SU-DHL-6 (cell line): ENCODE measurements around the gene BOLA1.

Experiments used
- H2AFZ ChIP-seq: fragments of 200-600 bp; sonication (generic); 2 replicates; pipeline ENCODE4 v1.6.1; 2014; ENCODE audit warnings: low read depth, mild to moderate bottlenecking, moderate library complexity, mixed read lengths, antibody characterized with exemption, low read length; ENCODE audit not compliant: severe bottlenecking
- H3F3A ChIP-seq: fragments of 200-600 bp; shearing (Covaris generic); 2 replicates; pipeline ENCODE4 v1.6.0; 2016; ENCODE audit warnings: antibody characterized with exemption, mild to moderate bottlenecking; ENCODE audit not compliant: insufficient read depth
- H3K27ac ChIP-seq: fragments of 200-600 bp; sonication (generic); 2 replicates; pipeline ENCODE4 v1.5.1; 2016; ENCODE audit warnings: low read depth, mild to moderate bottlenecking, low read length, moderate library complexity, mixed read lengths
- H3K27me3 ChIP-seq: fragments of 200-600 bp; sonication (generic), shearing (Covaris generic); 2 replicates; pipeline ENCODE4 v1.6.0; 2014; ENCODE audit warnings: mild to moderate bottlenecking, low read length
- H3K36me3 ChIP-seq: fragments of 200-600 bp; sonication (generic); 2 replicates; pipeline ENCODE4 v1.6.1; 2014; ENCODE audit warnings: mild to moderate bottlenecking, low read length, mixed read lengths
- H3K4me2 ChIP-seq: fragments of 300-600, 200-600 bp; shearing (Covaris generic), sonication (generic); 2 replicates; pipeline ENCODE4 v1.6.0; 2014; ENCODE audit warnings: low read length, low read depth, mild to moderate bottlenecking; ENCODE audit not compliant: poor library complexity, severe bottlenecking
- H3K4me3 ChIP-seq: fragments of 200-600 bp; sonication (generic); 2 replicates; pipeline ENCODE4 v1.5.1; 2014; ENCODE audit warnings: antibody characterized with exemption, low read length, mild to moderate bottlenecking, mixed read lengths; ENCODE audit not compliant: insufficient read depth, poor library complexity, severe bottlenecking
- H3K79me2 ChIP-seq: fragments of 200-600 bp; sonication (generic); 2 replicates; pipeline ENCODE4 v1.6.1; 2014; ENCODE audit warnings: mild to moderate bottlenecking, low read length, moderate library complexity; ENCODE audit not compliant: insufficient read depth
- H3K9ac ChIP-seq: fragments of 200-600 bp; sonication (generic); 2 replicates; pipeline ENCODE4 v1.7.0; 2014; ENCODE audit warnings: mild to moderate bottlenecking, low read length
- H3K9me2 ChIP-seq: fragments of 200-600 bp; sonication (generic); replicated peaks from 2 replicates; pipeline ENCODE4 v1.6.1; 2014; ENCODE audit warnings: low read length; ENCODE audit not compliant: insufficient read depth
- H3K9me3 ChIP-seq: fragments of 200-600 bp; sonication (generic); 2 replicates; pipeline ENCODE4 v1.6.1; 2014; ENCODE audit warnings: low read length, mixed read lengths; ENCODE audit not compliant: insufficient read depth
- H4K20me1 ChIP-seq: fragments of 200-600 bp; sonication (generic); 2 replicates; pipeline ENCODE4 v1.6.1; 2014; ENCODE audit warnings: low read depth, mild to moderate bottlenecking, antibody characterized with exemption, low read length, moderate library complexity, mixed read lengths
- CTCF ChIP-seq: fragments of 200-600 bp; sonication (generic); IDR thresholded peaks from one replicate; pipeline ENCODE4 v1.5.1; 2017; ENCODE audit warnings: antibody characterized with exemption, mild to moderate bottlenecking, low read length, moderate library complexity; ENCODE audit not compliant: insufficient read depth, poor library complexity, severe bottlenecking
- EZH2phosphoT487 ChIP-seq: fragments of 200-600 bp; sonication (generic), shearing (Covaris generic); conservative IDR thresholded peaks from 2 replicates; pipeline ENCODE4 v1.6.1; 2018; ENCODE audit warnings: mild to moderate bottlenecking, antibody characterized with exemption, low read length, moderate library complexity, mixed read lengths

The BOLA1 gene

GRCh38 chr1:149915429-149916192 lies 16.2 kb downstream of the BOLA1 start:
- H3K27ac ChIP-seq, result no peak overlapping the region
- TF ChIP-seq EZH2phosphoT487, result no peak
- TF ChIP-seq CTCF, result no peak
- H3K4me2 ChIP-seq, result no peak overlapping the region
- no peak overlapping the region for H3K4me3 ChIP-seq
- no peaks in the 10 kb centered on the region for H3K9me3 ChIP-seq
- H3K36me3 ChIP-seq, result no peaks in the 10 kb centered on the region
- no peak overlapping the region for H2AFZ ChIP-seq
- no peaks in the 10 kb centered on the region for H3K79me2 ChIP-seq
- no peak overlapping the region for H3K9ac ChIP-seq
- H3K9me2 ChIP-seq, result no peaks in the 10 kb centered on the region
- H4K20me1 ChIP-seq, result no peaks in the 10 kb centered on the region
- H3K27me3 ChIP-seq, result no peaks in the 10 kb centered on the region
- H3F3A ChIP-seq, result 0 out of 2 replicates have a peak, but pooled peaks cover 3% of the 10 kb centered on the region

GRCh38 chr1:149916193-149916897 lies 17.0 kb downstream of the BOLA1 start:
- Histone ChIP-seq H3K27ac (no peak overlapping the region), H3K4me2 (no peak overlapping the region), H2AFZ (no peak overlapping the region)

GRCh38 chr1:149916898-149917252 lies 17.5 kb downstream of the BOLA1 start:
- no peaks in the 10 kb centered on the region for H3K79me2 ChIP-seq
- no peaks in the 10 kb centered on the region for H3K36me3 ChIP-seq
- 0 out of 2 replicates have a peak, but pooled peaks cover 3% of the 10 kb centered on the region for H3F3A ChIP-seq
- no peaks in the 10 kb centered on the region for H4K20me1 ChIP-seq
- no peak overlapping the region for H3K4me2 ChIP-seq
- no peaks in the 10 kb centered on the region for H3K9me2 ChIP-seq
- no peak overlapping the region for H3K9ac ChIP-seq
- TF ChIP-seq CTCF, result no peak
- no peak overlapping the region for H3K4me3 ChIP-seq
- H3K27ac ChIP-seq, result no peak overlapping the region
- H3K9me3 ChIP-seq, result no peaks in the 10 kb centered on the region
- H2AFZ ChIP-seq, result no peak overlapping the region
- H3K27me3 ChIP-seq, result no peaks in the 10 kb centered on the region

More at GRCh38 chr1:149916193-149916897, 17.0 kb downstream of the BOLA1 start:
- no peaks in the 10 kb centered on the region for H3K27me3 ChIP-seq
- no peaks in the 10 kb centered on the region for H3K36me3 ChIP-seq
- no peaks in the 10 kb centered on the region for H4K20me1 ChIP-seq
- no peak overlapping the region for H3K9ac ChIP-seq
- no peak for TF ChIP-seq CTCF
- TF ChIP-seq EZH2phosphoT487, result no peak
- no peak overlapping the region for H3K4me3 ChIP-seq
- no peaks in the 10 kb centered on the region for H3K9me2 ChIP-seq
- H3F3A ChIP-seq, result 0 out of 2 replicates have a peak, but pooled peaks cover 3% of the 10 kb centered on the region
- H3K9me3 ChIP-seq, result no peaks in the 10 kb centered on the region
- H3K79me2 ChIP-seq, result no peaks in the 10 kb centered on the region
